ENCODE data around the gene ADSL. TPM values are rescaled to one million over a fixed set of nuclear protein-coding genes. Genes with fewer than 3 reads are reported as not detected.

The ADSL gene
- polyA plus RNA-seq, 1 experiment, result 115 TPM

GRCh38 chr22:40400159-40400558 lies 53.9 kb downstream of the ADSL start:
- Histone ChIP-seq H3K27me3 (ENCODE audit: control insufficient read depth, insufficient read depth, low read length) (no peaks in the 10 kb centered on the region), H3K36me3 (ENCODE audit: control insufficient read depth, insufficient read depth, low read length) (peaks cover 13% of the 10 kb centered on the region), H3K4me3 (ENCODE audit: low read depth, low read length) (no peak overlapping the region)
- CTCF ChIA-PET, result interaction anchor here (1.8 kb wide), 1 partner anchor 16 kb away, joined by 6 read pairs; no protein-coding TSS in a partner anchor
- no peak for DNase-seq (ENCODE audit: low read depth)
- POLR2A ChIA-PET, result no interaction called here
- no peak for TF ChIP-seq CTCF (IDR thresholded peaks at IDR 0.05; ENCODE audit: insufficient read depth, low read depth, low read length)

DNA sequence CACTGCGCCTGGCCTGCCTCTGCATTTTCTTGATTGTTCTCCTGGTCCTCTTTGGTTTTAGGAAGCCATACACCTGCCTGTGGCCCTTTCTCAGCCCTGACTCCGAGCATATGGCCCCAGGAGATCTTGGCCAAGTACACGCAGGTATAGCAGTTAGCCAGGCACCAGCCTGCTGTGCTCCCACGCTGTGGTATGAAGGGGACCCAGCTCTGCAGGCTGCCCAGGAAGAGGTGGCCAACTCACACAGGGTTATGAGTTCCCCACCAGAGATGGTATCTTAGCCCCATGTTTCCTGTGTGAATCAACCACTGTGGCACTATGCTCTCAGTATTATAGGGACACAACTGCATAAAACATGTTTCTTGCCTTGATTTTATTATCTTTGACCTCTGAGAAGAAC lies 55.2 kb downstream of the ADSL start:
- ChIA-PET POLR2A (no interaction called here), CTCF (no interaction called here)
- Histone ChIP-seq H3K36me3 (ENCODE audit: control insufficient read depth, insufficient read depth, low read length) (peaks cover 26% of the 10 kb centered on the region), H3K27me3 (ENCODE audit: control insufficient read depth, insufficient read depth, low read length) (no peaks in the 10 kb centered on the region), H3K4me3 (ENCODE audit: low read depth, low read length) (no peak overlapping the region)
- DNase-seq (ENCODE audit: low read depth), result no peak
- no peak for TF ChIP-seq CTCF (IDR thresholded peaks at IDR 0.05; ENCODE audit: insufficient read depth, low read depth, low read length)

DNA sequence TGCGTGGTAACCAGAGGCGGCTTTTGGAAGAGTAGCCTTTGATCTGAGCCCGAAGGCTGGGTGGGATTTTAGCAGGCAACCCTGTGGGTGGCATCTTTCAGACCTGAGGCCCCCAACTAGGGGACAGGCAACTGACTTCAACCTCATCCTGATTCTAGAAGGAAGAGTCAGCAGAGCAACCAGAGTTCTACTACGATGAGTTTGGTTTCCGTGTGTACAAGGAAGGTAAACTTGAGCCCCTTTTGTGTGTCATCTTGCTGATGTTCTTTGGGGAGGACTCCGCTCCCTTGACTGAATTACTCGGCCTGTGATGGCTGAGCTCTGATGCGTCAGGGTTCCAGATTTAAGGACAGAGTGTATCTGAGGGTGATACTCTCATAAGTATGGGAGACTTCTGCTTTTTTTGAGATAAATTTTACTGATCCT lies 55.7 kb downstream of the ADSL start:
- POLR2A ChIA-PET, result no interaction called here

DNA sequence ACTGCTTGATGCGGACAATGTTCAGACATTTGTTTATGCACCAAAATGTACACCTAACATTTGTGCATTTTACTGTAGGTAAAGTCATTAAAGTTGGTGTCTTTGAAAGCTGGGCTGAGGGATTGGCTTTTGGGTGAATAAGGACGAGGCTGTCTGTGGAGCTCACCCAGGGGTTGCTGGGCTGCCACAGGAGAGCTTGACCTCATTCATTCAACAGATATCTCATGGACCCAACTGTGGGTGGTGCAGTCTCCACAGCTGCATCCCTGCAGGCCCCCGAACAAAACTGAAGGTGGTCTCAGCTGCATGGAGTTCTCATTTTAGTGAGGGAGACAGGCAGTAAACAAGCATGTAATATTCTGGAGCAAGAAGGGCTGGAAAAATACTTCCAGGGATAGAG lies 56.8 kb downstream of the ADSL start:
- ChIA-PET CTCF (interaction anchor here (2.2 kb wide), 1 partner anchor 8 kb away, joined by 5 read pairs; no protein-coding TSS in a partner anchor), POLR2A (no interaction called here)

More for the DNA sequence above, 55.7 kb downstream of the ADSL start:
- no peak for DNase-seq (ENCODE audit: low read depth)
- Histone ChIP-seq H3K4me3 (ENCODE audit: low read depth, low read length) (no peak overlapping the region), H3K36me3 (ENCODE audit: control insufficient read depth, insufficient read depth, low read length) (peaks cover 29% of the 10 kb centered on the region), H3K27me3 (ENCODE audit: control insufficient read depth, insufficient read depth, low read length) (no peaks in the 10 kb centered on the region)
- TF ChIP-seq CTCF (IDR thresholded peaks at IDR 0.05; ENCODE audit: insufficient read depth, low read depth, low read length), result no peak
- CTCF ChIA-PET, result no interaction called here

GRCh38 chr22:40403651-40404050 lies 57.4 kb downstream of the ADSL start:
- H3K27me3 ChIP-seq (ENCODE audit: control insufficient read depth, insufficient read depth, low read length), result no peaks in the 10 kb centered on the region
- CTCF ChIA-PET, result interaction anchor here (0.6 to 2.2 kb wide), 2 partner anchors 8 to 751 kb away, joined by 4 to 5 read pairs; no protein-coding TSS in a partner anchor
- H3K36me3 ChIP-seq (ENCODE audit: control insufficient read depth, insufficient read depth, low read length), result peaks cover 43% of the 10 kb centered on the region
- no peak for DNase-seq (ENCODE audit: low read depth)
- no peak for TF ChIP-seq CTCF (IDR thresholded peaks at IDR 0.05; ENCODE audit: insufficient read depth, low read depth, low read length)
- POLR2A ChIA-PET, result no interaction called here
- H3K4me3 ChIP-seq (ENCODE audit: low read depth, low read length), result no peak overlapping the region

More for the DNA sequence above, 56.8 kb downstream of the ADSL start:
- no peak overlapping the region for H3K4me3 ChIP-seq (ENCODE audit: low read depth, low read length)
- H3K36me3 ChIP-seq (ENCODE audit: control insufficient read depth, insufficient read depth, low read length), result peaks cover 39% of the 10 kb centered on the region
- no peak for DNase-seq (ENCODE audit: low read depth)
- TF ChIP-seq CTCF (IDR thresholded peaks at IDR 0.05; ENCODE audit: insufficient read depth, low read depth, low read length), result no peak
- no peaks in the 10 kb centered on the region for H3K27me3 ChIP-seq (ENCODE audit: control insufficient read depth, insufficient read depth, low read length)

Data from BJ (cell line).